ENCODE measurements around the gene UQCC5. TPM values are rescaled to one million over a fixed set of nuclear protein-coding genes. Genes with fewer than 3 reads are reported as not detected.

Gene UQCC5
- total RNA-seq, 1 experiment from 2014 or later: 38.6 TPM

- Histone ChIP-seq H3K27me3 (replicated peaks; ENCODE audit: control insufficient read depth, insufficient read depth, low read length) (no peaks in the 10 kb centered on the region), H3K4me3 (ENCODE audit: low read depth, low read length) (no peak overlapping the region), H3K9me3 (no peaks in the 10 kb centered on the region), H3K36me3 (ENCODE audit: control insufficient read depth, insufficient read depth, low read length) (peaks cover 5% of the 10 kb centered on the region), H3K4me1 (peaks cover 5% of the 10 kb centered on the region; the same call in 1 of the 2 replicates)
- Mint-ChIP-seq H3K36me3 (ENCODE audit: insufficient read depth, unreplicated experiment) (peaks cover 42% of the 10 kb centered on the region), H3K27ac (ENCODE audit: unreplicated experiment) (no peak overlapping the region), H3K9me3 (ENCODE audit: unreplicated experiment) (no peaks in the 10 kb centered on the region), H3K27me3 (ENCODE audit: insufficient read depth, unreplicated experiment) (no peaks in the 10 kb centered on the region), H3K4me3 (ENCODE audit: unreplicated experiment) (no peak overlapping the region), H3K4me1 (ENCODE audit: low read depth, unreplicated experiment) (no peaks in the 10 kb centered on the region)
- TF ChIP-seq CTCF (IDR thresholded peaks at IDR 0.05; ENCODE audit: insufficient read depth in 1 of 2, low read depth in 1 of 2, low read length in 1 of 2, severe bottlenecking in 1 of 2, unreplicated experiment in 1 of 2): no peak
- intact Hi-C loops (cut with micrococcal nuclease; ENCODE audit: unreplicated experiment): no loop called here
- no peak for DNase-seq
- POLR2A ChIA-PET: no interaction called here
- CTCF ChIA-PET: no interaction called here
- no TSS peak for BruUV-seq (replicated peaks)
Measured at GRCh38 chr3:52524258-52524751, 12.1 kb upstream of the UQCC5 start.

DNA sequence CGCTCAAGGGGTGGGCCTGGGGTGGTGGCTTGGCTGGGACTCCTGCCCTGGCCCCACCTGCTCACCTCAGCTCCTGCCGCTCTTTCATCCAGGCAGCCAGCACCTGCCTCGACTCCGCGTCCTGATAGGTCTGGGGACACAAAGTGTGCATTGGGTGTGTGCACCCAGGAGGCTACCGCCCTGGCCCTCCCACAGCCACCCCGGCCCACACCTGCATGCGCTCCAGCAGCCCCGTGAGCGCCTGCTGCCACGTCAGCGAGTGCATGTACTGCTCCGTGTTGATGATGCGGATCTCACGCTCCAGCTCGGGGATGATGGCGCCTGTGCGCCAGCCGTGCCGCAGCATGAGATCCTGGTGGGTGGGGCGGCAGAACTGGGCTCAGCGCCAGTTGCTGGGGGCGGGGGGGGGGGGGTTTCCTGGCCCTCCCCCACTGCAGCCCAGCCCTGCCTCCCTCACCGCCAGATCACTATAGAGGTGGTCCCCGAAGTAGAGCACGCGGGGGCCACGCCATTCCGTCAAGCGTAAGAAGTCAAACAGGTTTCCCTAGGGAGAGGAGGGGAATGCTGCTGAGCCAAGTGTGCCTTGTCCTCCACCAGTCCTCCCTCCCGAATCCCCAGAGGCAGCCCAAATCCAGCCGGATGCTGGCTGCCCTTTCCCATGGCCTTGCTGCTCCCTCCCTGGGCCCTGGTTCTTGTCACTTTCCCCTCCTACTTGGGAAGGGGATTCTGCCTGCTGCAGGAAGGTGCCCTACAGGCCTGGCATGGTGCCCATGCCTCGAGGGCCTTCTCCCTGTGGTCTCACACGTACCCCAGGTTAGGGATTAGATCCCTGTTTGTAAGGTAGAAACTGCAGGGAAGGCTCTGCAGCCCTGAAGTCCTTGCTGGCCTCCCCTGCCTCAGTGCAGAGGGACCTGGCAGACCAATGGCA, 11.4 kb upstream of the UQCC5 start:
- no peak overlapping the region for H3K27ac Mint-ChIP-seq (ENCODE audit: unreplicated experiment)

More for the DNA sequence above, 11.4 kb upstream of the UQCC5 start:
- no peak for TF ChIP-seq CTCF (IDR thresholded peaks at IDR 0.05; ENCODE audit: insufficient read depth in 1 of 2, low read depth in 1 of 2, low read length in 1 of 2, severe bottlenecking in 1 of 2, unreplicated experiment in 1 of 2)
- no peaks in the 10 kb centered on the region for H3K4me1 Mint-ChIP-seq (ENCODE audit: low read depth, unreplicated experiment)
- Histone ChIP-seq H3K4me3 (ENCODE audit: low read depth, low read length) (no peak overlapping the region), H3K9me3 (no peaks in the 10 kb centered on the region), H3K27me3 (replicated peaks; ENCODE audit: control insufficient read depth, insufficient read depth, low read length) (no peaks in the 10 kb centered on the region), H3K36me3 (ENCODE audit: control insufficient read depth, insufficient read depth, low read length) (peaks cover 5% of the 10 kb centered on the region), H3K4me1 (peaks cover 5% of the 10 kb centered on the region; the same call in 1 of the 2 replicates)
- H3K4me3 Mint-ChIP-seq (ENCODE audit: unreplicated experiment): no peak overlapping the region
- no peaks in the 10 kb centered on the region for H3K9me3 Mint-ChIP-seq (ENCODE audit: unreplicated experiment)
- no peaks in the 10 kb centered on the region for H3K27me3 Mint-ChIP-seq (ENCODE audit: insufficient read depth, unreplicated experiment)
- ChIA-PET POLR2A (no interaction called here), CTCF (no interaction called here)
- no peak for DNase-seq
- H3K36me3 Mint-ChIP-seq (ENCODE audit: insufficient read depth, unreplicated experiment): peaks cover 49% of the 10 kb centered on the region
- intact Hi-C loops (cut with micrococcal nuclease; ENCODE audit: unreplicated experiment): no loop called here
- TSS peak; percentile 41 for BruUV-seq (replicated peaks)
